Tibial artery (tissue), 4 donors: ENCODE data around the gene GRM8.

Experiments
- DNase-seq, 2 donors: peaks; one replicate each; pipeline ENCODE4 v3.0.0-alpha.2; 2019
- H3K27ac ChIP-seq, 2 donors: fragments of 200-600 bp; sonication (generic) in 1 of 2; 1 replicate in 1 of 2; 2 replicates in 1 of 2; pipeline ENCODE4 v1.5.1; 2018 to 2019; ENCODE audit warnings: mild to moderate bottlenecking in 1 of 2
- H3K27me3 ChIP-seq, 2 donors: fragments of 200-600 bp; sonication (generic) in 1 of 2; one replicate each; pipeline versions ENCODE4 v1.5.1 to v1.6.0; 2016 to 2019
- H3K36me3 ChIP-seq, 3 donors: fragments of 200-600 bp; sonication (generic) in 2 of 3; one replicate each; pipeline ENCODE4 v1.5.1; 2016 to 2019; ENCODE audit warnings: mild to moderate bottlenecking in 2 of 3
- H3K4me1 ChIP-seq, 4 donors: fragments of 200-600 bp; sonication (generic) in 2 of 4; 1 replicate in 3 of 4; 2 replicates in 1 of 4; pipeline ENCODE4 v1.5.1; 2016 to 2019
- H3K4me3 ChIP-seq, 2 donors: fragments of 200-600 bp; sonication (generic) in 1 of 2; 1 replicate in 1 of 2; 2 replicates in 1 of 2; pipeline ENCODE4 v1.5.1; 2018 to 2019; ENCODE audit warnings: mild to moderate bottlenecking in 2 of 2
- H3K9me3 ChIP-seq, 3 donors: fragments of 200-600 bp; sonication (generic) in 1 of 3; one replicate each; pipeline ENCODE4 v1.5.1; 2016 to 2019
- CTCF ChIP-seq, 2 experiments: fragments of 200-600 bp in 1 of 2; fragments of 450-650 bp in 1 of 2; IDR thresholded peaks; one replicate each; pipeline ENCODE4 v1.5.1; 2017 to 2019; ENCODE audit warnings: antibody characterized with exemption in 2 of 2, mild to moderate bottlenecking in 1 of 2, moderate library complexity in 1 of 2
- intact Hi-C: fragments of 100-400 bp; cut with DNase I; formaldehyde crosslinking; loops from one replicate; pipeline ENCODE4 v1.15.0; 2023; ENCODE audit warnings: low total_unique reads

The GRM8 gene

GRCh38 chr7:127189886-127190285, 62.9 kb downstream of the GRM8 start:
- no peak for TF ChIP-seq CTCF (IDR thresholded peaks at IDR 0.05)
- no peak for DNase-seq
- intact Hi-C loops = no loop called here
- Histone ChIP-seq H3K4me1 (no peaks in the 10 kb centered on the region), H3K36me3 (no peaks in the 10 kb centered on the region), H3K27ac (no peak overlapping the region), H3K9me3 (no peaks in the 10 kb centered on the region), H3K4me3 (no peak overlapping the region), H3K27me3 (no peaks in the 10 kb centered on the region)

- no peaks in the 10 kb centered on the region for H3K9me3 ChIP-seq
- no peak for DNase-seq
- H3K4me3 ChIP-seq = no peak overlapping the region
- no peaks in the 10 kb centered on the region for H3K36me3 ChIP-seq
- no peak for TF ChIP-seq CTCF (IDR thresholded peaks at IDR 0.05)
- H3K4me1 ChIP-seq = no peaks in the 10 kb centered on the region
- intact Hi-C loops = no loop called here
- no peaks in the 10 kb centered on the region for H3K27me3 ChIP-seq
- no peak overlapping the region for H3K27ac ChIP-seq
These were observed 63.7 kb downstream of the GRM8 start for GRCh38 chr7:127189074-127189473.

GRCh38 chr7:127187740-127188139, 65.0 kb downstream of the GRM8 start:
- no peak for DNase-seq
- no peak for TF ChIP-seq CTCF (IDR thresholded peaks at IDR 0.05)
- no peak overlapping the region for H3K27ac ChIP-seq
- no peaks in the 10 kb centered on the region for H3K4me1 ChIP-seq
- no peak overlapping the region for H3K4me3 ChIP-seq
- H3K36me3 ChIP-seq = no peaks in the 10 kb centered on the region
- no peaks in the 10 kb centered on the region for H3K9me3 ChIP-seq
- intact Hi-C loops = no loop called here
- H3K27me3 ChIP-seq = no peaks in the 10 kb centered on the region

GRCh38 chr7:127186686-127187085, 66.1 kb downstream of the GRM8 start:
- no peak for TF ChIP-seq CTCF (IDR thresholded peaks at IDR 0.05)
- Histone ChIP-seq H3K4me1 (no peaks in the 10 kb centered on the region), H3K4me3 (no peak overlapping the region), H3K27ac (no peak overlapping the region), H3K27me3 (no peaks in the 10 kb centered on the region), H3K36me3 (no peaks in the 10 kb centered on the region), H3K9me3 (no peaks in the 10 kb centered on the region)
- intact Hi-C loops = no loop called here
- DNase-seq = no peak

GRCh38 chr7:127177156-127177555, 75.6 kb downstream of the GRM8 start:
- DNase-seq = no peak
- intact Hi-C loops = no loop called here
- no peak overlapping the region for H3K27ac ChIP-seq
- no peak for TF ChIP-seq CTCF (IDR thresholded peaks at IDR 0.05)
- H3K27me3 ChIP-seq = no peaks in the 10 kb centered on the region
- H3K4me3 ChIP-seq = no peak overlapping the region
- H3K36me3 ChIP-seq = no peaks in the 10 kb centered on the region
- peaks cover 0 to 3% (median 0%) of the 10 kb centered on the region in 3 donors for H3K9me3 ChIP-seq
- H3K4me1 ChIP-seq = no peaks in the 10 kb centered on the region

GRCh38 chr7:127162366-127162765, 90.4 kb downstream of the GRM8 start:
- DNase-seq = no peak
- intact Hi-C loops = no loop called here
- no peak for TF ChIP-seq CTCF (IDR thresholded peaks at IDR 0.05)

More at GRCh38 chr7:127162366-127162765, 90.4 kb downstream of the GRM8 start:
- Histone ChIP-seq H3K27me3 (no peaks in the 10 kb centered on the region), H3K9me3 (no peaks in the 10 kb centered on the region), H3K27ac (no peak overlapping the region), H3K4me1 (no peaks in the 10 kb centered on the region), H3K4me3 (no peak overlapping the region), H3K36me3 (no peaks in the 10 kb centered on the region)
